Trophoblast cell (in vitro differentiated cells and primary cell): ENCODE measurements around the gene INTS1.

Experiments
- DNase-seq, 2 donors: peaks; one replicate each; pipeline ENCODE4 v3.0.0-alpha.2; 2016
- H2AFZ ChIP-seq: 2 replicates; pipeline ENCODE4 v1.6.1; 2013; ENCODE audit warnings: low read length, moderate library complexity, mild to moderate bottlenecking; ENCODE audit not compliant: insufficient read depth, poor library complexity
- H2AK5ac ChIP-seq: 2 replicates; pipeline ENCODE4 v1.6.1; 2013; ENCODE audit warnings: mild to moderate bottlenecking, low read length
- H2BK120ac ChIP-seq: 2 replicates; pipeline ENCODE4 v1.6.1; 2013; ENCODE audit warnings: low read length, mild to moderate bottlenecking, moderate library complexity; ENCODE audit not compliant: insufficient read depth, poor library complexity
- H2BK12ac ChIP-seq: 2 replicates; pipeline ENCODE4 v1.6.1; 2013; ENCODE audit warnings: mild to moderate bottlenecking, low read length, moderate library complexity
- H2BK5ac ChIP-seq: 2 replicates; pipeline ENCODE4 v1.6.1; 2013; ENCODE audit warnings: low read length, low read depth, moderate library complexity, mild to moderate bottlenecking; ENCODE audit not compliant: poor library complexity
- H3K14ac ChIP-seq: 2 replicates; pipeline ENCODE4 v1.6.1; 2013; ENCODE audit warnings: mild to moderate bottlenecking, low read length
- H3K18ac ChIP-seq: 2 replicates; pipeline ENCODE4 v1.6.1; 2013; ENCODE audit warnings: mild to moderate bottlenecking, low read length
- H3K23ac ChIP-seq: 2 replicates; pipeline ENCODE4 v1.6.1; 2013; ENCODE audit warnings: low read length
- H3K27ac ChIP-seq: 2 replicates; pipeline ENCODE4 v1.5.1; 2013; ENCODE audit warnings: low read depth, mild to moderate bottlenecking, inconsistent platforms, low read length, moderate library complexity
- H3K27me3 ChIP-seq: 2 replicates; pipeline ENCODE4 v1.6.1; 2013; ENCODE audit warnings: inconsistent platforms, mild to moderate bottlenecking, low read length, moderate library complexity; ENCODE audit not compliant: insufficient read depth
- H3K36me3 ChIP-seq, 2 experiments: 1 replicate in 1 of 2; 2 replicates in 1 of 2; pipeline ENCODE4 v1.6.1; 2013; ENCODE audit warnings: low read length in 2 of 2, mild to moderate bottlenecking in 2 of 2, moderate library complexity in 1 of 2; ENCODE audit not compliant: insufficient read depth in 2 of 2, control insufficient read depth in 1 of 2
- H3K4ac ChIP-seq: 2 replicates; pipeline ENCODE4 v1.6.1; 2013; ENCODE audit warnings: low read depth, mild to moderate bottlenecking, low read length, moderate library complexity
- H3K4me1 ChIP-seq, 2 experiments: 1 replicate in 1 of 2; 2 replicates in 1 of 2; pipeline ENCODE4 v1.6.1; 2013; ENCODE audit warnings: low read length in 2 of 2, mild to moderate bottlenecking in 2 of 2, moderate library complexity in 1 of 2; ENCODE audit not compliant: insufficient read depth in 2 of 2, control insufficient read depth in 1 of 2
- H3K4me2 ChIP-seq: 2 replicates; pipeline ENCODE4 v1.6.1; 2013; ENCODE audit warnings: inconsistent platforms, mild to moderate bottlenecking, low read length, moderate library complexity
- H3K4me3 ChIP-seq: 2 replicates; pipeline ENCODE4 v1.5.1; 2013; ENCODE audit warnings: mild to moderate bottlenecking, low read depth, low read length, inconsistent platforms
- H3K79me1 ChIP-seq: one replicate; pipeline ENCODE4 v1.6.1; 2013; ENCODE audit warnings: low read length
- H3K79me2 ChIP-seq: 2 replicates; pipeline ENCODE4 v1.6.1; 2013; ENCODE audit warnings: low read length, mild to moderate bottlenecking; ENCODE audit not compliant: control insufficient read depth, insufficient read depth, poor library complexity
- H3K9ac ChIP-seq: 2 replicates; pipeline ENCODE4 v1.6.1; 2013; ENCODE audit warnings: mild to moderate bottlenecking, low read length
- H3K9me3 ChIP-seq: 2 replicates; pipeline ENCODE4 v1.6.1; 2013; ENCODE audit warnings: low read depth, mild to moderate bottlenecking, control low read depth, inconsistent platforms, low read length; ENCODE audit not compliant: insufficient read depth
- H4K12ac ChIP-seq: 2 replicates; pipeline ENCODE4 v1.6.1; 2013; ENCODE audit warnings: low read depth, mild to moderate bottlenecking, low read length, moderate library complexity
- H4K8ac ChIP-seq: 2 replicates; pipeline ENCODE4 v1.6.1; 2013; ENCODE audit warnings: low read depth, mild to moderate bottlenecking, low read length, moderate library complexity
- H4K91ac ChIP-seq: one replicate; pipeline ENCODE4 v1.6.1; 2013; ENCODE audit warnings: low read depth, mild to moderate bottlenecking, low read length, moderate library complexity
- WGBS: extraction: QIAGEN DNeasy Blood & Tissue Kit; methylation state at CpG from one replicate; pipeline ENCODE4 v1.1.7; 2013; ENCODE audit warnings: missing lambda C conversion rate; ENCODE audit not compliant: insufficient read length, insufficient coverage; ENCODE audit errors: extremely low coverage; 5-methylcytosine and 5-hydroxymethylcytosine counted together

INTS1 gene

DNA sequence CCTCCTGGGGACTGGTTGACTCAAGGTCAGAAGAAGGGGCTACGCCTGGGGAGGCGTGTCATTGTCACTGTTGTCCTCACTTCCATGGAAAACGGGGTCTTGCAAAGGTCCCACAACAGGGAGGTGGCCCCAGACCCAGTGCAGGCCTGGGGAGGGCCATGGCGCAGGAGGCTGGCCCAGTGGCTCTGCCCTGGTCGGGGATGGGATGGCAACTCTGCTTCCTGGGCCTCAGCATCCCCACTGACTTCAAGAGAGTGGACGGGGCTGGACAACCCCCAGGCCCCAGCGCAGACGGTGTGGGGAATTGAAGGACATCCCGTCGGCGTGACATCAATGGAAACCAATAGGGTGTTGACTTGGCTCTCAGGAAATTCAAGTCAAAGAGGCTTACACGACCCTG is 80.1 kb downstream of the INTS1 start:
- H3K27me3 ChIP-seq, result no peaks in the 10 kb centered on the region
- H3K9me3 ChIP-seq, result no peaks in the 10 kb centered on the region
- H3K4ac ChIP-seq, result no peak overlapping the region
- no CpG with 5 or more reads among the region's 12 CpGs for WGBS
- H3K9ac ChIP-seq, result no peak overlapping the region
- H3K79me1 ChIP-seq, result no peaks in the 10 kb centered on the region
- H3K4me1 ChIP-seq, result no peaks in the 10 kb centered on the region
- no peak overlapping the region for H3K4me2 ChIP-seq
- no peak overlapping the region for H2AFZ ChIP-seq
- no peak overlapping the region for H2BK12ac ChIP-seq
- H2BK5ac ChIP-seq, result no peak overlapping the region
- H3K18ac ChIP-seq, result no peak overlapping the region
- H3K4me3 ChIP-seq, result no peak overlapping the region
- no peaks in the 10 kb centered on the region for H3K79me2 ChIP-seq
- no peak overlapping the region for H4K8ac ChIP-seq
- H2AK5ac ChIP-seq, result no peak overlapping the region
- H3K23ac ChIP-seq, result no peak overlapping the region
- no peak overlapping the region for H3K27ac ChIP-seq
- H4K12ac ChIP-seq, result no peak overlapping the region
- DNase-seq, result no peak
- no peak overlapping the region for H3K14ac ChIP-seq
- H4K91ac ChIP-seq, result no peak overlapping the region
- H3K36me3 ChIP-seq, result no peaks in the 10 kb centered on the region
- H2BK120ac ChIP-seq, result no peak overlapping the region

DNA sequence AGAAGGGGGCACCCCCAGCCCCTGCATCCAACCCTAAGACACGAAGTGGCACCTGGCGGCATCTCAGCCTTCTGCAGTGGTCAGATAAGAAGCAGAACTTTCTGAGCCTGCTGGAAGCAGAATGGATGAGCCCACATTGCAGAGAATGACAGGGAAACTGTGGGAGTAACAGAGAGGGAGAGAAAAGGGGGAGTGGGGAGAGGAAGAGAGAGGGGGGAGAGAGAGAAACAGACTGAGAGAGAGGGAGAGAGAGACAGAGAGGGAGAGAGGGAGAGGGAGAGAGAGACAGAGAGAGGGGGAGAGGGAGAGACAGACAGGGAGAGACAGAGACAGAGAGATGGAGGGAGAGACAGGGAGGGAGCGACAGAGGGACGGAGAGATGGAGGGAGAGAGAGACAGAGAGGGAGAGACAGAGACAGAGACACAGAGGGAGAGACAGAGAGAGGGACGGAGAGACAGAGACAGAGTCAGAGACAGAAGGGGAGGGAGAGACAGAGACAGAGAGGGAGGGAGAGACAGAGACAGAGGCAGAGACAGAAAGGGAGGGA is 80.9 kb downstream of the INTS1 start:
- Histone ChIP-seq H3K4me1 (no peaks in the 10 kb centered on the region), H3K9me3 (no peaks in the 10 kb centered on the region), H3K36me3 (no peaks in the 10 kb centered on the region), H3K14ac (no peak overlapping the region), H4K12ac (no peak overlapping the region), H3K9ac (no peak overlapping the region), H2BK12ac (no peak overlapping the region), H3K18ac (no peak overlapping the region), H3K4ac (no peak overlapping the region), H2BK120ac (no peak overlapping the region), H4K8ac (no peak overlapping the region), H3K23ac (no peak overlapping the region), H3K4me3 (no peak overlapping the region), H4K91ac (no peak overlapping the region), H3K27me3 (no peaks in the 10 kb centered on the region), H3K79me2 (no peaks in the 10 kb centered on the region), H3K4me2 (no peak overlapping the region), H3K27ac (no peak overlapping the region), H3K79me1 (no peaks in the 10 kb centered on the region), H2AFZ (no peak overlapping the region), H2AK5ac (no peak overlapping the region), H2BK5ac (no peak overlapping the region)
- no peak for DNase-seq
- WGBS, result no CpG with 5 or more reads among the region's 5 CpGs

DNA sequence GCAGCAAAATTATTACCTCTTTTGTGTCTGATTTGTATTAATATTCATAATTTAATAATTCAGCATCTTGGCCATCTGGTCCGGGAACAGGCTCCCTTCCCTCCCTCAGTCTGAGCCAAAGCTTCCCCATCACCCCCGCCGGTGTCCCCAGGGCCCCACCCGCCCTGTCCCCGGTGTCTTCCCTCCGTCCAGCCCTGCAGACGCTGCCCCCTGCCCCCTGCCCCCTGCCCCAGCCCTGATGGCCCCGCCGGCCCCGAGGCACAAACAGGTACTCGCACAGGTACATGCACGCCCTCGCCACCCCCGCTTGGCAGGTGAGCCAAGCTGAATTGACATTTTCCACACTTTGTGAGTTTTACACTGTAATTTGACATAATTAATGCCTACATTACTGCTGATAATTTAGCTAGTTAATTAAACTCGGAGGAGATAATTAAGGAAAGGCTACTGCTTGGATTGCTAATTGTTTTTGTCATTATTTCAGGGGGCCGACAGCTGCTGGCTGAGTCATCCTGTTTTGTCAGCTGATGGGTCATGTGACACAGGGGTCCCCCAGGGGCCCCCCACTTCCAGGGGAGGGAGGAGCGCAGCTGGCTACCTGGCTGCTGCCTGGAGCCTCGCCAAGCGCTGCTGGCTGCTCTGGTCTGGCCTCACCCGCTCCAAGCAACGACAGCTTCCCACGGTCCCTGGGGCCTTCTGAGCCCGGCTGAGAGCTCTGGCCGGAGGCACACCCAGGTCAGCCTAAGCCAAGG is 81.5 kb downstream of the INTS1 start:
- H3K4me2 ChIP-seq, result no peak overlapping the region
- no peak overlapping the region for H3K4me3 ChIP-seq
- no peaks in the 10 kb centered on the region for H3K79me1 ChIP-seq
- H3K36me3 ChIP-seq, result no peaks in the 10 kb centered on the region
- no peak for DNase-seq
- H3K14ac ChIP-seq, result no peak overlapping the region
- H2BK12ac ChIP-seq, result no peak overlapping the region
- H4K8ac ChIP-seq, result no peak overlapping the region
- no peak overlapping the region for H4K91ac ChIP-seq
- H3K79me2 ChIP-seq, result no peaks in the 10 kb centered on the region
- no peak overlapping the region for H2BK5ac ChIP-seq
- H2BK120ac ChIP-seq, result no peak overlapping the region
- no peak overlapping the region for H3K27ac ChIP-seq
- no CpG with 5 or more reads among the region's 24 CpGs for WGBS
- no peaks in the 10 kb centered on the region for H3K27me3 ChIP-seq
- H3K23ac ChIP-seq, result no peak overlapping the region
- H2AFZ ChIP-seq, result no peak overlapping the region
- H2AK5ac ChIP-seq, result no peak overlapping the region
- H3K9ac ChIP-seq, result no peak overlapping the region
- H3K4me1 ChIP-seq, result no peaks in the 10 kb centered on the region
- H3K4ac ChIP-seq, result no peak overlapping the region
- no peak overlapping the region for H3K18ac ChIP-seq
- no peak overlapping the region for H4K12ac ChIP-seq
- no peaks in the 10 kb centered on the region for H3K9me3 ChIP-seq

DNA sequence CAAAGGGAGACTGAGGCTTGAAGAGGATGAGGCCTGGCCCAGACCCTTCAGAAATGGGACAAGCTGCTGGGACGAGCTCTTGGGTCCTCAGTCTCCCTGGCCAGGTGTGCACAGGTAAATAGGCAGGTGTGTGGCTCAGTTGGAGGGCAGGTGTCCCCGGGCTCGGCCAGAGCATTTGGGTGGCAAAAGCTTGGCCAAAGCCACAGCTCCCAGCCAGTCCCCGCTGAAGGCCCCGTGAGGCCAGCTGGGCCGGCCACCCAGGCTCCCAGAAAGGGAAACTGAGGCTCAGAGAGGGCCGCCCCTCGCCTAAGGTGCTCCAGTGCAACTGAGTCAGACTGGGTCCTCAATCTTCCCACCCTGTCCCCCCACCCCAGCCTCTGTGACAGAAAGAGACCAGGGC is 82.2 kb downstream of the INTS1 start:
- Histone ChIP-seq H2AK5ac (no peak overlapping the region), H3K4ac (no peak overlapping the region), H2BK5ac (no peak overlapping the region), H2BK120ac (no peak overlapping the region), H2AFZ (no peak overlapping the region), H3K18ac (no peak overlapping the region), H4K91ac (no peak overlapping the region), H3K23ac (no peak overlapping the region), H3K4me3 (no peak overlapping the region), H3K27me3 (no peaks in the 10 kb centered on the region), H3K79me1 (no peaks in the 10 kb centered on the region), H3K4me2 (no peak overlapping the region), H3K36me3 (no peaks in the 10 kb centered on the region), H3K9ac (no peak overlapping the region), H4K12ac (no peak overlapping the region), H4K8ac (no peak overlapping the region), H3K14ac (no peak overlapping the region), H2BK12ac (no peak overlapping the region), H3K27ac (no peak overlapping the region), H3K9me3 (no peaks in the 10 kb centered on the region), H3K79me2 (no peaks in the 10 kb centered on the region), H3K4me1 (no peaks in the 10 kb centered on the region)
- DNase-seq, result no peak
- no CpG with 5 or more reads among the region's 8 CpGs for WGBS
